HepG2 (cell line): Measurements from ENCODE around the gene NGDN. TPM values are rescaled to one million over a fixed set of nuclear protein-coding genes. Genes with fewer than 3 reads are reported as not detected.

Experiments
- AHDC1 ChIP-seq: sonication (generic); formaldehyde crosslinking; IDR thresholded peaks from 2 replicates; pipeline ENCODE4 v1.5.1; 2020; ENCODE audit warnings: mild to moderate bottlenecking, missing genetic modification reagents, borderline replicate concordance
- ATAD3A ChIP-seq: sonication (generic); formaldehyde crosslinking; IDR thresholded peaks from 2 replicates; pipeline ENCODE4 v1.4.0; 2020; ENCODE audit warnings: missing genetic modification reagents
- ELF3 ChIP-seq: IDR thresholded peaks from 2 replicates; pipeline ENCODE4 v1.6.1; 2016; ENCODE audit warnings: missing genetic modification reagents, missing compliant biosample characterization
- GRHL1 ChIP-seq: sonication (generic); formaldehyde crosslinking; conservative IDR thresholded peaks from 2 replicates; pipeline ENCODE4 v1.8.0; 2022; ENCODE audit warnings: missing genetic modification reagents
- MATR3 ChIP-seq: sonication (generic); formaldehyde crosslinking; IDR thresholded peaks from 2 replicates; pipeline ENCODE4 v1.4.0; 2020; ENCODE audit warnings: missing genetic modification reagents
- MTF2 ChIP-seq: sonication (generic); formaldehyde crosslinking; IDR thresholded peaks from 2 replicates; pipeline ENCODE4 v1.5.0; 2020; ENCODE audit warnings: missing genetic modification reagents, borderline replicate concordance
- MXD3 ChIP-seq: IDR thresholded peaks from 2 replicates; pipeline ENCODE4 v1.6.1; 2016; ENCODE audit warnings: mild to moderate bottlenecking, missing biosample characterization, missing genetic modification reagents
- RBFOX2 ChIP-seq: fragments of 200-400 bp; formaldehyde crosslinking; IDR thresholded peaks from 2 replicates; pipeline ENCODE4 v1.6.1; 2017; ENCODE audit warnings: low read depth, mild to moderate bottlenecking, low read length
- RFX5 ChIP-seq: IDR thresholded peaks from 2 replicates; pipeline ENCODE4 v1.6.1; 2011; ENCODE audit warnings: low read depth, low read length, improper control_type of control experiment
- SOX6 ChIP-seq, 2 experiments: fragments of 450-650 bp in 1 of 2; sonication (generic) in 1 of 2; formaldehyde crosslinking in 1 of 2; IDR thresholded peaks; 2 replicates each; pipeline versions ENCODE4 v1.4.0 to v1.6.1; 2017 to 2020; ENCODE audit warnings: antibody characterized with exemption in 1 of 2, mild to moderate bottlenecking in 1 of 2, missing genetic modification reagents in 1 of 2
- SRY ChIP-seq: sonication (generic); formaldehyde crosslinking; IDR thresholded peaks from 2 replicates; pipeline ENCODE4 v1.8.0; 2022; ENCODE audit warnings: mild to moderate bottlenecking, missing genetic modification reagents
- TCF12 ChIP-seq, 2 experiments: fragments of 450-650 bp in 1 of 2; sonication (generic) in 1 of 2; formaldehyde crosslinking in 1 of 2; IDR thresholded peaks; 2 replicates each; pipeline versions ENCODE4 v1.6.1 to v1.8.0; 2017 to 2022; ENCODE audit warnings: antibody characterized with exemption in 1 of 2, mild to moderate bottlenecking in 1 of 2, missing genetic modification reagents in 1 of 2, moderate library complexity in 1 of 2
- THAP11 ChIP-seq: IDR thresholded peaks from 2 replicates; pipeline ENCODE4 v1.6.1; 2016; ENCODE audit warnings: missing biosample characterization, missing genetic modification reagents
- ZBTB20 ChIP-seq: sonication (generic); formaldehyde crosslinking; IDR thresholded peaks from 2 replicates; pipeline ENCODE4 v1.8.1; 2023; ENCODE audit warnings: missing genetic modification reagents, low read depth, mild to moderate bottlenecking, borderline replicate concordance
- ZFP1 ChIP-seq: IDR thresholded peaks from 2 replicates; pipeline ENCODE4 v1.6.1; 2016
- ZFP90 ChIP-seq: sonication (generic); formaldehyde crosslinking; IDR thresholded peaks from 2 replicates; pipeline ENCODE4 v1.8.0; 2022; ENCODE audit warnings: missing genetic modification reagents, mild to moderate bottlenecking, inconsistent platforms, borderline replicate concordance
- ZFYVE20 ChIP-seq: sonication (generic); formaldehyde crosslinking; IDR thresholded peaks from 2 replicates; pipeline ENCODE4 v1.8.0; 2023; ENCODE audit warnings: low read depth, mild to moderate bottlenecking, moderate library complexity, missing genetic modification reagents, borderline replicate concordance
- ZKSCAN1 ChIP-seq: fragments of 150-350 bp; IDR thresholded peaks from 2 replicates; pipeline ENCODE4 v1.6.1; 2014; ENCODE audit warnings: low read length
- ZNF234 ChIP-seq: sonication (generic); formaldehyde crosslinking; conservative IDR thresholded peaks from 2 replicates; pipeline ENCODE4 v1.5.1; 2020; ENCODE audit warnings: mild to moderate bottlenecking, missing genetic modification reagents
- ZNF549 ChIP-seq: sonication (generic); formaldehyde crosslinking; IDR thresholded peaks from 2 replicates; pipeline ENCODE4 v1.5.0; 2020; ENCODE audit warnings: missing genetic modification reagents
- ZNF660 ChIP-seq: sonication (generic); formaldehyde crosslinking; IDR thresholded peaks from 2 replicates; pipeline ENCODE4 v1.5.1; 2020; ENCODE audit warnings: mild to moderate bottlenecking, low read depth, missing genetic modification reagents, borderline replicate concordance
- ZNF780A ChIP-seq: sonication (generic); formaldehyde crosslinking; IDR thresholded peaks from 2 replicates; pipeline ENCODE4 v1.8.0; 2022; ENCODE audit warnings: mild to moderate bottlenecking, missing genetic modification reagents, moderate library complexity
- polyA plus RNA-seq, 8 experiments: library from polyadenylated mRNA; depleted of rRNA in 3 of 8; stranded (reverse) in 7 of 8; unstranded in 1 of 8; fragments of >200 nt; fragmentation: Illumina TruSeq in 4 of 8; extraction: Trizol in 4 of 8; gene quantifications; 2 replicates each; pipeline versions ENCODE4 v1.2.1 to v1.2.3, GENCODE V29; 2011 to 2016; ENCODE audit warnings: low read depth in 4 of 8, missing spikeins in 1 of 8, mixed read lengths in 1 of 8; ENCODE audit not compliant: insufficient read depth in 1 of 8
- total RNA-seq, 5 experiments: library from RNA; depleted of rRNA; stranded (reverse); fragments of >200 nt; fragmentation: Illumina TruSeq; extraction: Trizol; gene quantifications; 2 replicates each; pipeline ENCODE4 v1.2.3, GENCODE V29; 2016; ENCODE audit warnings: low read depth in 1 of 5

The NGDN gene
- total and polyA plus RNA-seq, 2 of the 13 experiments (the other 11 are each of a cell fraction or from before 2014, with no cell fraction given): 154 to 216 TPM

GRCh38 chr14:23469127-23469905 is at the start of gene NGDN (continued):
- TF ChIP-seq AHDC1 (CRISPR knock-in tag) (no peak), SRY (CRISPR knock-in tag) (peak; percentile 97), SOX6 (IDR thresholded peaks at IDR 0.05) (no peak), SOX6 (CRISPR knock-in tag; IDR thresholded peaks at IDR 0.05) (peak; percentile 78), MTF2 (CRISPR knock-in tag) (peak; percentile 83; the same call in 1 of the 2 replicates), ZKSCAN1 (peak; percentile 41; the same call in 1 of the 2 replicates), MXD3 (peak; percentile 94), ZNF780A (no peak), RBFOX2 (peak; percentile 73), ZFP1 (CRISPR knock-in tag) (peak; percentile 39), ZNF549 (CRISPR knock-in tag) (peak; percentile 65; the same call in 1 of the 2 replicates), THAP11 (CRISPR knock-in tag) (peak; percentile 96), ZFP90 (no peak; the same call in 1 of the 2 replicates), GRHL1 (CRISPR knock-in tag) (no peak), ZNF660 (CRISPR knock-in tag) (no peak), TCF12 (IDR thresholded peaks at IDR 0.05) (no peak), TCF12 (CRISPR knock-in tag; IDR thresholded peaks at IDR 0.05) (peak; percentile 3; the same call in 1 of the 2 replicates), ELF3 (CRISPR knock-in tag) (peak; percentile 91), RFX5 (peak; percentile 89), ZNF234 (0 out of 2 replicates have a peak, but pooled peaks have one; percentile 8), ZBTB20 (peak; percentile 4; the same call in 1 of the 2 replicates), ZFYVE20 (CRISPR knock-in tag) (peak; percentile 97; the same call in 1 of the 2 replicates), MATR3 (CRISPR knock-in tag) (no peak), ATAD3A (CRISPR knock-in tag) (peak; percentile 96; the same call in 1 of the 2 replicates)
